Fibroblast of lung (primary cell): ENCODE measurements around the gene SH3PXD2A.

Source experiments
- CTCF ChIP-seq, 2 donors: IDR thresholded peaks in 1 of 2; conservative IDR thresholded peaks in 1 of 2; 1 replicate in 1 of 2; 2 replicates in 1 of 2; pipeline ENCODE4 v1.5.1; 2011 to 2012; ENCODE audit warnings: low read length in 2 of 2, control low read depth in 1 of 2, inconsistent platforms in 1 of 2, low read depth in 1 of 2, mild to moderate bottlenecking in 1 of 2
- EZH2 ChIP-seq: IDR thresholded peaks from 2 replicates; pipeline ENCODE4 v1.5.1; 2012; ENCODE audit warnings: low read length, control low read depth, mild to moderate bottlenecking; ENCODE audit errors: missing control alignments

- TF ChIP-seq CTCF (conservative IDR thresholded peaks at IDR 0.05 in 1 of 2, IDR thresholded peaks at IDR 0.05 in 1 of 2; ENCODE audit: low read depth in 1 of 2, low read length in 2 of 2) (no peak), EZH2 (no peak)
Measured at GRCh38 chr10:103871006-103871405, 15.6 kb upstream of the SH3PXD2A start.
